ENCODE data around the gene KCNV2. TPM values are rescaled to one million over a fixed set of nuclear protein-coding genes. Genes with fewer than 3 reads are reported as not detected.
"Not testable (repeated sequence)": the region's sequence is repeated elsewhere in the genome, so short reads cannot be mapped to it uniquely, and the experiment has no call there.

KCNV2 gene
- total RNA-seq, 6 donors from 2014 or later, result not detected

GRCh38 chr9:2704504-2704903 is 12.8 kb upstream of the KCNV2 start:
- Histone ChIP-seq H3K36me3 (no peaks in the 10 kb centered on the region), H3K27me3 (no peaks in the 10 kb centered on the region), H3K4me3 (no peak overlapping the region), H3K27ac (no peak overlapping the region), H3K9me3 (no peaks in the 10 kb centered on the region), H3K4me1 (no peaks in the 10 kb centered on the region)
- ATAC-seq (ENCODE audit: low FRiP score in 2 of 2), result no peak
- TF ChIP-seq POLR2AphosphoS5 (IDR thresholded peaks at IDR 0.05) (no peak), POLR2A (IDR thresholded peaks at IDR 0.05) (no peak), EP300 (IDR thresholded peaks at IDR 0.05) (no peak), CTCF (IDR thresholded peaks at IDR 0.05) (no peak)
- DNase-seq, result no peak

GRCh38 chr9:2707256-2707655 is 10.1 kb upstream of the KCNV2 start:
- 94 to 97% methylated on average over 3 of the region's 3 CpGs for WGBS, 2 donors
- H3K27ac ChIP-seq; H3K27me3 ChIP-seq; H3K4me1 ChIP-seq; H3K4me3 ChIP-seq; ATAC-seq (ENCODE audit: low FRiP score in 2 of 2); DNase-seq; H3K36me3 ChIP-seq; H3K9me3 ChIP-seq: not testable (repeated sequence)

- DNase-seq (no peak), ATAC-seq (ENCODE audit: low FRiP score in 2 of 2) (no peak)
- Histone ChIP-seq H3K4me3 (no peak overlapping the region), H3K9me3 (no peaks in the 10 kb centered on the region), H3K27me3 (no peaks in the 10 kb centered on the region), H3K36me3 (no peaks in the 10 kb centered on the region), H3K27ac (no peak overlapping the region), H3K4me1 (no peaks in the 10 kb centered on the region)
- TF ChIP-seq POLR2AphosphoS5 (IDR thresholded peaks at IDR 0.05) (no peak), CTCF (IDR thresholded peaks at IDR 0.05) (no peak), EP300 (IDR thresholded peaks at IDR 0.05) (no peak), POLR2A (IDR thresholded peaks at IDR 0.05) (no peak)
- 69 to 74% methylated on average over 2 of the region's 2 CpGs for WGBS, 2 donors
These were observed 7.6 kb upstream of the KCNV2 start for GRCh38 chr9:2709645-2710101.

GRCh38 chr9:2711716-2712115 is 5.6 kb upstream of the KCNV2 start:
- ATAC-seq (ENCODE audit: low FRiP score in 2 of 2) (no peak), DNase-seq (no peak)
- TF ChIP-seq POLR2A (IDR thresholded peaks at IDR 0.05), result no peak
- no peak for TF ChIP-seq EP300 (IDR thresholded peaks at IDR 0.05)
- TF ChIP-seq POLR2AphosphoS5 (IDR thresholded peaks at IDR 0.05), result no peak
- TF ChIP-seq CTCF (IDR thresholded peaks at IDR 0.05), result no peak
- no peaks in the 10 kb centered on the region for H3K4me1 ChIP-seq
- no peak overlapping the region for H3K4me3 ChIP-seq
- no peaks in the 10 kb centered on the region for H3K36me3 ChIP-seq
- no peaks in the 10 kb centered on the region for H3K27me3 ChIP-seq
- no peaks in the 10 kb centered on the region for H3K9me3 ChIP-seq
- 82 to 89% methylated on average over 6 of the region's 6 CpGs for WGBS, 2 donors
- H3K27ac ChIP-seq, result no peak overlapping the region

- Histone ChIP-seq H3K36me3 (no peaks in the 10 kb centered on the region), H3K4me3 (no peak overlapping the region), H3K4me1 (no peaks in the 10 kb centered on the region), H3K27ac (no peak overlapping the region), H3K9me3 (no peaks in the 10 kb centered on the region), H3K27me3 (no peaks in the 10 kb centered on the region)
- DNase-seq (peak in 1 of 2 donors; percentile 79), ATAC-seq (ENCODE audit: low FRiP score in 2 of 2) (peak in 1 of 2 donors; percentile 28)
- 97 to 98% methylated on average over 49 to 65 of the region's 69 CpGs for WGBS, 2 donors
- TF ChIP-seq CTCF (IDR thresholded peaks at IDR 0.05) (no peak), EP300 (IDR thresholded peaks at IDR 0.05) (no peak), POLR2AphosphoS5 (IDR thresholded peaks at IDR 0.05) (no peak), POLR2A (IDR thresholded peaks at IDR 0.05) (no peak)
These were observed 839 bp downstream of the KCNV2 start for GRCh38 chr9:2718001-2718697.

Measured in upper lobe of left lung (tissue), 6 donors.